ENCODE results near the gene PYGO2.
"Not testable (repeated sequence)": the region's sequence is repeated elsewhere in the genome, so short reads cannot be mapped to it uniquely, and the experiment has no call there.

The PYGO2 gene

DNA sequence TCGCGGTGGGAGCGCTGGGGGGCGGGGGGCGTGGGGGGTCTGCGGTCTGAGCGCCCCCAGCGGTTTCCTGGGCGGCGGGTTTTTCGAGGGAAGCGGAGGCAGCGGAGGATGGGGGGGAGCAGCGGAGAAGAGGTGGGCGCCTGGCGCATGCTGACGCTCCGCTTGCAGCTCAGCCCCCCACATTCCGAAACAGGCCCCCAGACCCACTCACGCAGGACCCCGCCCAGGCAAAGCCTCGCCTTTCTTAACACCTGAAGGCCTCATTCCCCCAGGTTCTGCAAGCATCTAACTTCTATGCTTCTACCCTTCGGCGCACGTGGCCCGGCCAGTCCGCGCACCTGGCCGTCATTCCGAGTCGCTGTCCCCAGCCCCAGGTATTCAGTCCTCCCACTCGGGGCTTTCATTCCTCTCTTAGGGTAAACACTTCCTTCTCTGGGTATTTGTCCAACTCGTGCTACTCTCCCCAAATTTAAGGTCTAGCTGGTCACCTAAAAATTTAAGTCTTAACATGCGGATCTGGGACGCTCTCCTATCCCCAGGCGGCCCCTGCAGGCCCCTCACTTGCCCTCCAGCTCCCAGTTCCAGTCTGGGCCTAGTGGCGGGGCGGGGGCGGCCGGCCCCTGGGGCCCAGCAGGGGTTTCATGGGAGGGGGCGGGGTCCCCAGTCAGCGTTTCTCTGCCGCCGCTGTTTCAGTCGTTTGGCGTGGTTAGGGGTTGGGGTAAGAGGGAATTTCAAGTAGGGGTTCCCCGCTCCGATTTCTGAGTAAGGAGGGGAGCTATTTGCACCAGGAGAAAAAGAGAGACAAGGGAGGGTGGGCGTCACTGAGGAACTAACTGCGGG lies 38.2 kb upstream of the PYGO2 start:
- FAIRE-seq = no peak

DNA sequence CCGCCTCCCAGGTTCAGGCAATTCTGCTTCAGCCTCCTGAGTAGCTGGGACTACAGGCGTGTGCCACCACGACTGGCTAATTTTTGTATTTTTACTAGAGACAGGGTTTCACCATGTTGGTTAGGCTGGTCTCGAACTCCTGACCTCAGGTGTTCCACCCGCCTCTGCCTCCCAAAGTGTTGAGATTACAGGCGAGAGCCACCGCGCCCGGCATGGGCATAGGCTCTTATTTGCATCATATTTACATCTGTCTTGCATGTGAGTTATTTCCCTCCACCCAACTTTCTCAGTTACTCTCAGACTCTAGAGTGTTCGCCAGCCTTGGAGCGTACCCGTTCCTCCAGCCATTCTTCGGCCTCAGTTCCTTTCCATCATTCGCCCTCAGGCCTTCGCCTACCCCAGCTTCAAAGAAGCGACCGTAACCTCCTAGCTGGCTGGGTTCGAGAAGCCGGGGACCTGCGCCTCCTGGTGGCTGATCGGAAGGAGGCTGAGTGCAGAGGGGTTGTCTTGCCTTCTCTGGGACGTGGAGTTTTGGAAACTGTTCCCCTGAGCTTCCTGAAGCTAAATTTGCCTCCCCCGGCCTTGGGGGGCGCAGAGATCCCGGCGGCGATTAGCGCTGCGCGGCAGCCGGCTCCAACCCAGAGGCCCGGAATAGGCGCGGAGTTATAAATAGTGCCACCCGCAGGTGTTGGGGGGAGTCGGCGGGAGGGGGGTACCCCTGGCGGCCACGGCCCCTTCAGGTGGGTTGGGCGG lies 37.4 kb upstream of the PYGO2 start:
- peak; percentile 51 for FAIRE-seq

DNA sequence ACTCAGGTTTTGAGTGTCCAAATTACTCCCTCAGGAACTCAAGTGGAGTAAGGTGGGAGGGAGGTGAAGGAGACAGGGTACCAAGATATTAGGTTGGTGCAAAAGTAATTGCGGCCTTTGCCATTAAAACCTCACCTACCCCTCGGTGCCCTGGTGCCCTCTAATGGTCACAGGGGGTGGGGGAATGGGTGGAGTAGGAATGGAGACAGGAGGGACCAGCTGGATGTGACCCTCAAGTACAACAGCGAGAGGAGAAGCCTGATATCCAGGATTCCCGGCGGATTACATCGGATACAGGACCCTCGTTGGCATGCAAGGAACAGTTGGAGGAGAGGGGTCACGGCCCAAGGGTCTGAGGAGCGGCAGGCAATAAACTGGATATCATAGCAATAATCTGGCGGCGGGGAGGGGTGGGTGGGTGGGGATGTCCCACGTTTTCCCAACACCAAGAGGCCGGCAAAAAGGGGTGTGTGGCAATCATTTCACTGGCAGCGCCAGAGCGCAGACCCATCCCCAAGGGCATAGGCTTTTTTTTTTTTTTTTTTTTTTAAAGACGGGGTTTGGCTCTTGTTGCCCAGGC lies 36.7 kb upstream of the PYGO2 start:
- FAIRE-seq = no peak

DNA sequence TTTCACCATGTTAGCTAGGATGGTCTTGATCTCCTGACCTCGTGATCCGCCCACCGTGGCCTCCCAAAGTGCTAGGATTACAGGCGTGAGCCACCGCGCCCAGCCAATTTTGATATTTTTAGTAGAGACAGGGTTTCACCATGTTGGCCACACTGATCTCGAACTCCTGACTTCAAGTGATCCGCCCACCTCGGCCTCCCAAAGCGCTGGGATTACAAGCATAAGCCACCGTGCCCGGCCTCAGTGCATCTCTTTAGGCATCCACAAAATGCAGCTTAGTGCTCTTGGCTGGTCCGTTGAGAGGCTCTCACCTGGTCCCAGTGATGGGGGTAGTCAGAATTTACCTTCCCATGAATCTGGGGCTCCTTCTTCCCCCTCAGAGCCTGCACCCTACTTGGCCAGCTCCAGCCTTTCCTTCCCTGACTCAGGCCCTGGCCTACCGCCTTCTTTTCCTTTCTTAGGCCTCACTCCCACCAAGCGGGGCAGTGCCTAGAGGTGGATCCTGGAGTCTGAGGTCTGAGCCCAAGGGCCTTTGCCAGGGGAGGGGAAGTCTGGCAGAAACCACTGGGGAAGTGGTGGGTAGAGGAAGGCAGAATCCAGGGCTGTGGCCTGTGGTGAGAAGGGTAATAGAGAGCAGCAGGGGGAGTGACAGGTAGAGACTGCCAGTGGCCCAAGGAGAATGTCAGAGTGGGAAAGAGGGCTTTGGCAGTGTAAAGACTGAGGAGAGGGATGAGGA lies 35.6 kb upstream of the PYGO2 start:
- FAIRE-seq = no peak

DNA sequence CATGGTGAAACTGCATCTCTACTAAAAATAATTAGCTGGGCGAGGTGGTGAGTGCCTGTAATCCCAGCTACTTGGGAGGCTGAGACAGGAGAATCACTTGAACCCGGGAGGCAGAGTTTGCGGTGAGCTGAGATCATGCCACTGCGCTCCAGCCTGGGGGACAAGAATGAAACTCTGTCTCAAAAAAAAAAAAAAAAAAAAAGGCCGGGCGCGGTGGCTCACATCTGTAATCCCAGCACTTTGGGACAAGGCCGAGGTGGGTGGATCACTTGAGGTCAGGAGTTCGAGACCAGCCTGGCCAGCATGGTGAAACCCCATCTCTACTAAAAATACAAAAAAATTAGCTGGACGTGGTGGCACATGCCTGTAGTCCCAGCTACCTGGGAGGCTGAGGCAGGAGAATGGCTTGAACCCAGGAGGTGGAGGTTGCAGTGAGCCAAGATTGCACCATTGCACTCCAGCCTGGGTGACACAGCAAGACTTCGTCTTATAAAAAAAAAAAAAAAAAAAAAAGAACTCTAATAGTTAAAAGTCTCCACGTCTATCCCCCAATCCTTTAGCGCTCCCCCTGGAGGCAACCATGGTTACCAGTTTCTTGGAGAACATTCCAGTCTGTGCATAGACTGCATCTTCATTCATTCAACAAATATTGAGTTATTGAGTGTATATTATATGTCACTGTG lies 33.9 kb upstream of the PYGO2 start:
- peak; percentile 30 for FAIRE-seq

DNA sequence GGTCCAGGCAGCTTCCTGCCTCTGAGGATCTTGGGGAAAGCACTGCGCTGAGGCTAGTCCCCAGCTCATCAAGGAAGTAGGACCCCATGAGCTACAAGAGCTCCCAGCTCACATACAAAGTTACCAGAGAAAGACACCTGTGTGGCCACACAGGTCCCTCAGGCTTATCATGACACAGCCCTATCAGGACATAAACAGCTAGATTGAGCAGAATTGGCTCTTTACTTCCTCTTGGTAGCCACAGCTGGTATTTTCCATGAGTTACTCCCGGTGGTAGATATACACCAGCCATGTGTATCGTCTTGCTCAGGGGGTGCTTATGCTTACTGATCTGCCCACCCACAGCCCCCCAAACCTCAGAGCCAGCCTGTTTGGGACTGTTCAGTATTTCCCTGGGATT lies 33.0 kb upstream of the PYGO2 start:
- no peak for FAIRE-seq

DNA sequence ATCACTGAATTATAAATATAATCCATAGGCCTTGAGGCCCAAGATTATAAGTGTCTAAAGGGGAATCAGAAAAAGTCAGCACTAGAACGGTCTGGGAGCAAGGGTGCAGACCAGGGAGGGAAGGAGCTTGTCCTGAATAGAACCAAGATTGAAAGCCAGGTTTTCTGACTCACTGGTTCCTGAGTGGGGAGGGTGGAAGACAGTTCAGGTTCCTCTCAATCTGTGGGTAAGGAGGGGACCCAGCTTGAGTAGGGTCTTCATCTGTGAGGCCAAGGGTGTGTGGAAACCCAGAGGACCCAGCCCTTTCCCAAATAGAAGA lies 32.6 kb upstream of the PYGO2 start:
- FAIRE-seq = no peak

DNA sequence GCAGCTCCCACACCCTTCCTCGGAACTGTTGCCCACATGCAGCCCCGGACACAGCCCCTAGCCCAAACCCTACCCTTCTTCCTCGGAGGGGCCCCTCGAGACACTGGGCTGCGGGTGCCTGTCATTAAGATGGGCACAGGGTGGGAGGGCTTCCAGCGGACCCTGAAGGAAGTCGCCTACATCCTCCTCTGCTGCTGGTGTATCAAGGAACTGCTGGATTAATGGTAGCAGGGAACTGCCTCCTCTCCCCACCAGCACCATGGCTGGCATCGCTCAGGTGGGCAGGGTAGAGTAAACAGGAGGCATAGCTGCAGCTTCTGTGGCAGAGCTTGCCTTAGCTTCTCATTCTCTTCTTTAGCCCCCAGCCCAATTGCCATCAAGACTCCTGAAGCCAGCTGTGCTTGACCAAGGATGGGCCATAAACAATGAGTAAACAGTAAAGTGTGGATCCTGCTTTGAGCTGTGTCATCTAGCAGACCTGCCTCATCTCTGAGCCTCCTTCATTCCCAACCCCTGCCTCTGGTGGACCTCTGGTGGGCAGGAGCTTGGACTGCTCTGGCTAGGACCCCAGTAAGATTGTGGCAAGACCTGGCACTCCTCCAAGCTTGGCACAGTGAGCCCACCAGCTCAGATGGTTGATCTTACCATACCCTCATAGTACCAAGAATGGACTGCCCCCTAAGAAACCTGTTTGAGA lies 32.1 kb upstream of the PYGO2 start, which contains the start of gene LENEP:
Gene LENEP, plus strand, starts transcription at position 15 of the 697 bp plus-strand sequence. Its CDS starts 22 bp downstream, at position 37.
- FAIRE-seq = no peak

DNA sequence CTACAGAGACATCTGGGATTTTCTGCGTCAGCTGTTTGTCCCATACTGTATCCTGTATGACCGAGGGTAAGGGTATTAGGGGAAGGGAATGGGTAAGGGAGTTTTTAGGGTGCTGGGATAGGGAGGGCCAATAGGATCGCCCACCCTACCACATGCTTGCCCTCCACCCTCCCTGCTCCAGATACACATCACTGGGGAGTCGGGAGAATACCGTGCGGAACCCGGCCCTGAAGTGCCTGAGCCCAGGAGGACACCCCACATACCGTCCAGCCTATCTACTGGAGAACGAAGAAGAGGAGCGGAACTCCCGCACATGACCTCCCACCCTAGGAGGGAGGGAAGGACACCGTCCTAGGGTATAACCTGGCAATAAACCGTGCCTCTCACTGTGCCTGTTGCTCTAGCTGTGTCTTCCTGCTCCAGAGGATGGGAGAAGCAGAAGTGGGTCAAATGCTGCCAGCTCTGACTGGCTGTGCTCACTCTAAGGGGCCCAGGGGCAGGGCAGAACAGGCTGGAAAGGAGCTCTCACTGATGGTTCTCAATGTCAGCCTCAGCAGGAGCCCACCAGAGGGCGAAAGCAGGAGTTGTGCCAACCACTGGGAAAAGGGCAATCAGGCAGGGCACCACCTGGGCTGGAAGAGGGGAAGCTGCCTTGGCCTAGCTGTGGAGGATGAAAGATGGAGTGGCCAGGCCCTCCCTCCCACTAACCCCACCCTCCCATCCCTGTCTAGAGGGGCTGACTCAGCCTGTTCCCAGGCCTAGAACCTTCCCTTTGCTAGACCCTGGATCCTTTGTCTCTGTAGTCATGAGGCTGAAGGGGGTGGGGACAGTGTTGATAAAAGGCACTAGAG lies 31.4 kb upstream of the PYGO2 start:
- no peak for FAIRE-seq

DNA sequence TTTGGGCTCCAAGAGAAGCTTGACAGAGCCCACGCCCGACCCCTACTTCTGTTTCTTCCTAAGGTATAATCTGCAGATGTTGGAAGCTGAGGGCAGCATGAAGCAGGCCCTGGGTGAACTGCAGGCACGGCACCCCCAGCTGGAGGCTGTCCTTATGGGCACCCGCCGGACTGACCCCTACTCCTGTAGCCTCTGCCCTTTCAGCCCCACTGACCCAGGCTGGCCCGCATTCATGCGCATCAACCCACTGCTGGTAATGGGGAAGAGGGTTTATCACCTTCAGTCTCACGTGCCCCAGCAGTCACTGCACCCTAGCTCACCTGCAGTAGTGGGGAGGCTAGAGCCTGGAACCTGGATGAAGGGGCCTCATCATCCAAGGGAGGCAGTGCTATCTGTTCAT lies 28.7 kb upstream of the PYGO2 start:
- no peak for FAIRE-seq

DNA sequence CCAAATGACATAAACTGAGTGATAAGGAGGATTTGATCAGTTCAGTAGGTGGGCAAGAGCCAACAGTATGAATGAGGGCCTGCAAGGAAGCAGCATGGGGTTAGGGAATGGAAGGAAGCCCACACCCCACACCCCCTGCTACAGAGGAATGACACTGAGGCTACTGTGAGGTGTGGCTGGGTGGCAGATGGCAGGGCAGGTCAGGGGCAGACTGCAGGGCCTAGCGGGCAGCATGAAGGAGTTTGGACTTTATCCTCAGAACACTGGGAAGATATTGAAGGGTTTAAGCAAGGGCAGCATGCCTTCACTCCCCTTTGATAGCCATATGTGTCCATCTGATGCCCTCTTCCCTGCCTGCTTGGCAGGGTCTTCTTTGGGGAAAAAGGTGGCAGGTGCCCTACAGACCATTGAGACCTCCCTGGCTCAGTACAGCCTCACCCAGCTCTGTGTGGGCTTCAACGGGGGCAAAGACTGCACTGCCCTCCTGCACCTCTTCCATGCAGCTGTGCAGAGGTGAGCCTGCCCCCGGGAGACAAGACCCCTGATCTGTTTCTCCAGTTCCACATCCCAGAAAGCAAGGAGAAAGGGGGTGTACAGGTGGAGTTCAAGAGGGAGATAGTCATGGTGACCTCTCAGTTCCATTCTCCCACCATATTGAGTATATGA lies 27.7 kb upstream of the PYGO2 start:
- no peak for FAIRE-seq

DNA sequence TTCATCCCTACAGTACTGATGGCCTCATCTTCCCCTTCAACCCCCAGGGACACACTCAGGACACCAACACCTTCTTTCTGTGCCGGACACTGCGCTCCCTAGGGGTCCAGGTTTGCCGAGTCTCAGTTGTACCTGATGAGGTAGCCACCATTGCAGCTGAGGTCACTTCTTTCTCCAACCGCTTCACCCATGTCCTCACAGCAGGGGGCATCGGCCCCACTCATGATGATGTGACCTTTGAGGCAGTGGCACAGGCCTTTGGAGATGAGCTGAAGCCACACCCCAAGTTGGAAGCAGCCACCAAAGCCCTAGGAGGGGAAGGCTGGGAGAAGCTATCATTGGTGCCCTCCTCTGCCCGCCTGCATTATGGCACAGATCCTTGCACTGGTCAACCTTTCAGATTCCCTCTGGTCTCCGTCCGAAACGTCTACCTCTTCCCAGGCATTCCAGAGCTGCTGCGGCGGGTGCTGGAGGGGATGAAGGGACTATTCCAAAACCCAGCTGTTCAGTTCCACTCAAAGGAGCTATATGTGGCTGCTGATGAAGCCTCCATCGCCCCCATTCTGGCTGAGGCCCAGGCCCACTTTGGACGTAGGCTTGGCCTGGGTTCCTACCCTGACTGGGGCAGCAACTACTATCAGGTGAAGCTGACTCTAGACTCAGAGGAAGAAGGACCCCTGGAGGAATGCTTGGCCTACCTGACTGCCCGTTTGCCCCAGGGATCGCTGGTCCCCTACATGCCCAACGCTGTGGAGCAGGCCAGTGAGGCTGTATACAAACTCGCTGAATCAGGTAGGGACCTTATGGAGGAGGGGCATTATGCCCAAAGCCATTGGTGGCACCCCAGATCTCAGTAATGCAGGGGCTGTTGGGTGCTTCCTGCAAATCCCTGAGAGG lies 26.7 kb upstream of the PYGO2 start:
- no peak for FAIRE-seq

DNA sequence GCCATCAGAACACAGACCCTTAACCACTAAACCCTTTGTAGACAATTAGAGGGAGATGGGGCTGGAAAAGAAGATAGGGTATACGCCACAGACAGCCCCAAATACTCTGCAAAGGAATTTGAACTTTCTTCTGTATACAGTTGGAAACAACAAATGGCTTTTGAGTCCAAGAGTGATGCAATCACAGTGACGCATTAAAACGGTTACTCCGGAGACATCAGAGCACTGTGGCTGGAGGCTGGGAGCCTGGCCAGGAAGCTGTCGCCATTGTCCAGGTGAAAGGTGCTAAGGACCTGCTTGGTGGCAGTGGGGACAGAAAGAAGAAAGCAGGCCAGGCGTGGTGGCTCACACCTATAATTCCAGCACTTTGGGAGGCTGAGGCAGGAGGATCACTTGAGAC lies 25.7 kb upstream of the PYGO2 start:
- FAIRE-seq = no peak

DNA sequence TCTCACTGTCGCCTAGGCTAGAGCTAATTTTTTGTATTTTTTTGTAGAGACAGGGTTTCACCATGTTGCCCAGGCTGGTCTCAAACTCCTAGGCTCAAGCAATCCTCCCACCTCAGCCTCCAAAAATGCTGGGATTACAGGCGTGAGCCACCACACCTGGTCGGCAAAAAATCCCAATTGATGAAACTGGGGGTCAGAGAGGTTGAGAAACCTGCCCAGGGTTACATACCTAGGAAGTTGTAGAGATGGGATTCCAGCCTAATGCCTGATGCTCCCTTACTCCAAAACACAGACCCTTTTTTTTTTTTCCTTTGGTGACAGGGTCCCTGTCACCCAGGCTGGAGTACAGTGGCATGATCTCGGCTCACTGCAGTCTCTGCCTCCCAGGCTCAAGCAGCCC lies 25.2 kb upstream of the PYGO2 start:
- FAIRE-seq = not testable (repeated sequence)

DNA sequence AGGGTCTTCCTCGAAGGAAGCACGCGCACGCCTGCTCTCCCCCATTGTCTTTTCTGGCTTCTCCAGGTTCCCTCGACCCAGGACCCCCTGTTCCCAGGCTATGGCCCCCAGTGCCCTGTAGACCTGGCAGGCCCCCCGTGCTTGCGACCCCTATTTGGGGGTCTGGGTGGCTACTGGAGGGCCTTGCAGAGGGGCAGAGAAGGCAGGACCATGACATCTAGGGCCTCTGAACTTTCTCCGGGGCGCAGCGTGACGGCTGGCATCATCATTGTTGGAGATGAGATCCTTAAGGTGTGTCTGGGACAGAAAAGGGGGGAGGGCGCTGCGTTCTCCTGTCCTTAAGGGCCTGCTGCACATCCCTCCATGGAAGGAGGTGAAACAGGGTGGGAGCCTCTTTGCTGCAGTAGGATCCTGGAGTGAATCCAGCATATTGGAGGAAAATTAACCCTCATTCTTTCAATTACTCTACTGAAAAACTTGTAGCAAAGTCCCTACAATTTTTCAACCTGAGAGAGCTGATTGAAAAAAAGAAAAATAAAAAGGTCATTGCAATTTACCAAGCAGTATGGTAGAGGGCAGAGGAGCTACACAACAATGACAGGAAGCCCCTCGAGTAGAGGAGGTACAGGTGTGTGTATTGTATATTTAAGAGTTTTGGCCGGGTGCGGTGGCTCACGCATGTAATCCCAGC lies 22.3 kb upstream of the PYGO2 start:
- FAIRE-seq = no peak

DNA sequence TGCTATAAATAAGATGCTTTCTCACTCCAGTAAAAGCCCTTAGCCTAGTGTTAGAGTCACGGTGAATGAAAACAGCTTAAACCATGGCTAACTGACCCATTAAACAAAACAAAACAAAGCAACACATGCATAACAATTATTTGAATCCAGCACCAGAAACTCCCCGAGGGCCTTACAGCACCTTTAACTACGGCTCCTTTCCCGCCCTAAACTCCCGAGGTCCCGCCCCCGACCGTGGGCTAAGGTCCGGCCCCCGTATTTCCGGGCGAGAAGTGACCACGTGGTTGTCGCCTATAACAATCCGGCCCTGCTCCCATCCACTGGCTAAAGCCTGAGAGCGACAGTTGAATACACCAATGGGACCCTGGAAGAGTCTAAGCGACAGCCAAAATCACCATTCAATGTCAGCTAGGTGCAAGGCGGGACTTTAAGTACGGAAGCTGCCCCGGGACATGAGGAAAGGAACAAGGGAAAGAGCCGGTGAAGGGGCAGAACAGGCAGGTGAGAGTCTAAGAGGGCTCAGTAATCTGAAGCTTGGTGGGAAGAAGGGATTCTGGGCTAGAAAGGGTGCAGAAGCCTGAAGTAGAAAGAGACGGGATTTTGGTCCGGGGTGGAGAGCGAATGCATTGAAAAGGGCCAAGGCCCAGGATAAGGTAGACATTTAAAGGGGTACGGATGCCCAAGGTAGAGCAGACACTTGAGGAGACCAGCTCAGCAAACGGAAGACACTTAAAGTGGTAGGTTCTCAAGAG lies 21.5 kb upstream of the PYGO2 start, which contains the start of gene FLAD1:
Gene FLAD1, plus strand, starts transcription at position 448 of the 752 bp plus-strand sequence. CDS start 351 bp downstream, outside the sequence.
- peak; percentile 96 for FAIRE-seq

DNA sequence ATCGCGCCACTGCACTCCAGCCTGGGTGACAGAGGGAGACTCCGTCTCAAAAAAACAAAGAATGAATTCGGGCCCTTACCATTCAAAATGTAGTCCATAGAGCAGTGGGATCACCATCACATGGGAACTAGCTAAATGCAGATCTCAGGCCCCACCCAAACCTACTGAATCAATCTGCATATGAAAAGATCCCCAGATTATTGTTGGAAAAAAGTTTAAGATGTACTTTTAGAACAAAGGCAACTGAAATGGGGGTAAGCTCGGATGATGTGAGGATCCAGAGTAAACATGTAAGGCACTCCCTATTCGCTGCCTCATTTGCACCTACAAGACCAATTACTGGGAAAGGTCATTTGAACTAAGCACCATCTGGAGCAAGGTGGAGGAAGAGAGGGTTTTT lies 20.8 kb upstream of the PYGO2 start:
- FAIRE-seq = no peak

DNA sequence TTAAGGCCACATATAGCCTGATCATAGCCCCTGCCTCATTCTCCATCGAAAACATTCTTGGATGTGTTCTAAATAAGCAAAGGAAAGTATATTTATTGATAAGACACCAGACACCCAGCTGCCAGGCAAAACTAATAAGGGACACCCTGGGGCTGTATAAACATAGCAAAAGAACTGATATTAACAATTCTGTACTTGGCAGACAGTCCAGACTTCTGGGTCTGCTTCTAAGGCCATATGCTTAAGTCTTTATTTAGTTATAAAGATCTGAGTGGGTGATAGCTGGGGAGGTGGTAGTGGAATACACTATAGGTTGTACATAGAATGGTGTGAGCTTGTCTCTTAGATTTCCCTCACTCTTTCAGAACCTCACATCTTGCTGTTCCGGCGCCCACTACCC lies 16.8 kb upstream of the PYGO2 start:
- FAIRE-seq = no peak

Data from A204.1 (cell line).